GM23248 (cell line): ENCODE measurements around the gene RPAP2. TPM values are rescaled to one million over a fixed set of nuclear protein-coding genes. Genes with fewer than 3 reads are reported as not detected.
A peak's percentile ranks its signal among the peaks of the same experiment; 100 is the strongest.

Experiments used
- DNase-seq: peaks from one replicate; pipeline ENCODE4 v3.0.0-alpha.2; 2015
- H2AFZ ChIP-seq: fragments of 200-600 bp; sonication (generic); 2 replicates; pipeline ENCODE4 v1.6.1; 2016; ENCODE audit warnings: antibody characterized with exemption
- H3F3A ChIP-seq: fragments of 200-600 bp; sonication (generic); 2 replicates; pipeline ENCODE4 v1.6.1; 2016; ENCODE audit warnings: mild to moderate bottlenecking, antibody characterized with exemption, mixed run types; ENCODE audit not compliant: insufficient read depth
- H3K27ac ChIP-seq: fragments of 200-600 bp; sonication (generic); 2 replicates; pipeline ENCODE4 v1.5.1; 2016; ENCODE audit warnings: mild to moderate bottlenecking
- H3K27me3 ChIP-seq: fragments of 200-600 bp; sonication (generic); replicated peaks from 2 replicates; pipeline ENCODE4 v1.6.1; 2016; ENCODE audit warnings: mild to moderate bottlenecking; ENCODE audit not compliant: insufficient read depth
- H3K36me3 ChIP-seq: fragments of 200-600 bp; sonication (generic); 2 replicates; pipeline ENCODE4 v1.6.1; 2016; ENCODE audit warnings: low read depth, mild to moderate bottlenecking
- H3K4me1 ChIP-seq: fragments of 200-600 bp; sonication (generic); 2 replicates; pipeline ENCODE4 v1.6.1; 2016; ENCODE audit warnings: mild to moderate bottlenecking; ENCODE audit not compliant: insufficient read depth
- H3K4me2 ChIP-seq: fragments of 200-600 bp; sonication (generic); one replicate; pipeline ENCODE4 v1.6.1; 2016; ENCODE audit warnings: mild to moderate bottlenecking; ENCODE audit not compliant: unreplicated experiment
- H3K4me3 ChIP-seq: fragments of 200-600 bp; sonication (generic); 2 replicates; pipeline ENCODE4 v1.5.1; 2016; ENCODE audit warnings: mild to moderate bottlenecking
- H3K79me2 ChIP-seq: fragments of 200-600 bp; sonication (generic); 2 replicates; pipeline ENCODE4 v1.6.1; 2016; ENCODE audit warnings: mild to moderate bottlenecking; ENCODE audit not compliant: insufficient read depth
- H3K9ac ChIP-seq: fragments of 200-600 bp; sonication (generic); 2 replicates; pipeline ENCODE4 v1.6.1; 2016; ENCODE audit warnings: mild to moderate bottlenecking
- H3K9me2 ChIP-seq: fragments of 200-600 bp; sonication (generic); 2 replicates; pipeline ENCODE4 v1.6.1; 2016; ENCODE audit warnings: mixed run types, mild to moderate bottlenecking, moderate library complexity; ENCODE audit not compliant: insufficient read depth
- H3K9me3 ChIP-seq: fragments of 200-600 bp; sonication (generic); one replicate; pipeline ENCODE4 v1.6.1; 2017; ENCODE audit warnings: low read depth
- H4K20me1 ChIP-seq: fragments of 200-600 bp; sonication (generic); 2 replicates; pipeline ENCODE4 v1.6.0; 2016; ENCODE audit not compliant: insufficient read depth
- EZH2 ChIP-seq: fragments of 200-600 bp; sonication (generic); IDR thresholded peaks from 2 replicates; pipeline ENCODE4 v1.6.1; 2018; ENCODE audit warnings: antibody characterized with exemption, mild to moderate bottlenecking; ENCODE audit not compliant: insufficient read depth, poor library complexity, severe bottlenecking
- EZH2phosphoT487 ChIP-seq: fragments of 200-600 bp; sonication (generic); IDR thresholded peaks from 2 replicates; pipeline ENCODE4 v1.6.1; 2018; ENCODE audit warnings: antibody characterized with exemption, moderate library complexity, mild to moderate bottlenecking, low read depth; ENCODE audit not compliant: insufficient read depth
- WGBS, 2 experiments: methylation state at CpG; one replicate each; pipeline ENCODE4 v1.1.6; 2015 to 2017; ENCODE audit warnings: low lambda C conversion rate in 2 of 2, low coverage in 1 of 2; ENCODE audit errors: missing lambda C conversion rate in 2 of 2; 5-methylcytosine and 5-hydroxymethylcytosine counted together
- in situ Hi-C: fragments of 300-500 bp; cut with MboI; formaldehyde crosslinking; loops from 2 replicates; pipeline ENCODE4 v1.15.0; 2020
- polyA plus RNA-seq: library from polyadenylated mRNA; unstranded; fragments of >200 nt; fragmentation: Nextera tagmentation; extraction: Ambion mirVana; gene quantifications from 2 replicates; pipeline ENCODE4 v1.2.1, GENCODE V29; 2016
- total RNA-seq: library from RNA; depleted of rRNA; stranded (reverse); fragments of >200 nt; shearing (Covaris generic); gene quantifications from 2 replicates; pipeline ENCODE4 v1.2.3, GENCODE V29; 2014

RPAP2 gene
- total and polyA plus RNA-seq, 2 experiments from 2014 or later, result 17.4 to 25.8 TPM

GRCh38 chr1:92326681-92327080 is 27.8 kb downstream of the RPAP2 start:
- H3K4me3 ChIP-seq, result no peak overlapping the region

GRCh38 chr1:92327794-92328193 is 28.9 kb downstream of the RPAP2 start:
- Histone ChIP-seq H3K9me2 (no peaks in the 10 kb centered on the region), H3K9ac (no peak overlapping the region), H3K27ac (no peak overlapping the region), H4K20me1 (no peaks in the 10 kb centered on the region), H3K79me2 (no peaks in the 10 kb centered on the region), H3K27me3 (no peaks in the 10 kb centered on the region), H3K4me3 (no peak overlapping the region), H3K36me3 (peaks cover 37% of the 10 kb centered on the region), H3K9me3 (no peaks in the 10 kb centered on the region), H3F3A (no peaks in the 10 kb centered on the region), H2AFZ (no peak overlapping the region), H3K4me2 (no peak overlapping the region), H3K4me1 (no peaks in the 10 kb centered on the region)
- DNase-seq, result no peak
- in situ Hi-C loops, result no loop called here
- no peak for TF ChIP-seq EZH2phosphoT487
- TF ChIP-seq EZH2, result no peak
- 98% methylated on average over 4 of the region's 4 CpGs for WGBS, 2 experiments

More at GRCh38 chr1:92326681-92327080, 27.8 kb downstream of the RPAP2 start:
- H3K4me1 ChIP-seq, result no peaks in the 10 kb centered on the region
- WGBS, 2 experiments, result 95 to 96% methylated on average over 1 of the region's 1 CpG
- H3K9ac ChIP-seq, result no peak overlapping the region
- H2AFZ ChIP-seq, result no peak overlapping the region
- H4K20me1 ChIP-seq, result no peaks in the 10 kb centered on the region
- H3K9me2 ChIP-seq, result no peaks in the 10 kb centered on the region
- no peaks in the 10 kb centered on the region for H3K27me3 ChIP-seq
- TF ChIP-seq EZH2 (no peak), EZH2phosphoT487 (no peak)
- DNase-seq, result no peak
- H3K36me3 ChIP-seq, result peaks cover 40% of the 10 kb centered on the region
- H3K79me2 ChIP-seq, result no peaks in the 10 kb centered on the region
- H3F3A ChIP-seq, result no peaks in the 10 kb centered on the region
- in situ Hi-C loops, result no loop called here
- H3K27ac ChIP-seq, result no peak overlapping the region
- H3K9me3 ChIP-seq, result no peaks in the 10 kb centered on the region
- no peak overlapping the region for H3K4me2 ChIP-seq

DNA sequence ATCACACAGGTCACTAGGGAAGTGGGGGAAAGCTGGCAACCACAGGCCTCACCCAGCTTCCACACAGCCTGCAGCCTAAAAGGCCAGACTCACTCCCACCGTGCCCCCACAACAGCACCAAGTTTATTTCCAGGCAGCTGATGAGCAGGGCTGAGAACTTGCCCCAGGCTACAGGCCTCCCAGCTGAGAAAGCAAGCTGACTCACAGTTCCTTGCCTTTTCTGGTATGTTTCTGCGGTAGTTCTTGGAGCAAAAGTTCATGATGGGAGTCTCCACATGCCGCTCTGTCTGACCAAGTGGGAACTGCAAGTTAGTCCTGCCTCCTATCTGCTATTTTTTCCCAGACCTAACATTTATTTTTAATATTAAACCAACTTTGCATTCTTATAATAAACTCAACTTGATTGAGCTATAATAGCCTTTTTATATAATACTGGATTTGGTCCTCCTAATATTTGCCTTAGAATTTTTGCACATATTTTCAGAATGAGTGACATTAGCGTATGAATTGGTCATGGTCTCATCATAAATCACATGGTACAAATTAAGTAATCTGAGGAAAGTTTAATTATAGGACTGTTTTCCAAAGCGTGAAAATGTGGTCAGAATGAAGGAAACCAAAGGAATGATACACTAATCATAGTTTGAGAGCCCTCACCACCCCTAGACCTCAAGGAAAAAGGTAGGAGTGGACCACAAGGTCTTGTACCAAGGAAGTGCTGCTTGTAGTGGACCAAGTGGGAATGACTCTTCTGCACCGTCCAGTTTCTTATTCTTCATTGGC is 30.7 kb downstream of the RPAP2 start:
- H3K9me3 ChIP-seq, result no peaks in the 10 kb centered on the region
- 0 out of 2 replicates have a peak overlapping the region, but pooled peaks have one; percentile 4 for H3K27ac ChIP-seq
- TF ChIP-seq EZH2phosphoT487 (no peak), EZH2 (no peak)
- H4K20me1 ChIP-seq, result no peaks in the 10 kb centered on the region
- no peaks in the 10 kb centered on the region for H3K27me3 ChIP-seq
- no peak overlapping the region for H3K4me2 ChIP-seq
- no peak overlapping the region for H3K9ac ChIP-seq
- no peaks in the 10 kb centered on the region for H3K9me2 ChIP-seq
- no peak overlapping the region for H3K4me3 ChIP-seq
- in situ Hi-C loops, result no loop called here
- H3K4me1 ChIP-seq, result no peaks in the 10 kb centered on the region
- whole genome bisulfite sequencing, 2 experiments, result 86 to 91% methylated on average over 6 of the region's 6 CpGs
- peak; percentile 39 for DNase-seq
- no peak overlapping the region for H2AFZ ChIP-seq
- no peaks in the 10 kb centered on the region for H3K79me2 ChIP-seq
- H3F3A ChIP-seq, result no peaks in the 10 kb centered on the region
- peaks cover 33% of the 10 kb centered on the region for H3K36me3 ChIP-seq

- TF ChIP-seq EZH2phosphoT487, result no peak
- TF ChIP-seq EZH2, result no peak
- 68 to 72% methylated on average over 3 of the region's 3 CpGs for WGBS, 2 experiments
- H2AFZ ChIP-seq, result no peak overlapping the region
- H3K27ac ChIP-seq, result no peak overlapping the region
- no peaks in the 10 kb centered on the region for H4K20me1 ChIP-seq
- no peak overlapping the region for H3K4me2 ChIP-seq
- no peak overlapping the region for H3K9ac ChIP-seq
- H3K4me3 ChIP-seq, result no peak overlapping the region
- H3K9me3 ChIP-seq, result no peaks in the 10 kb centered on the region
- H3F3A ChIP-seq, result no peaks in the 10 kb centered on the region
- H3K9me2 ChIP-seq, result no peaks in the 10 kb centered on the region
- in situ Hi-C loops, result no loop called here
- H3K36me3 ChIP-seq, result peaks cover 27% of the 10 kb centered on the region
- no peaks in the 10 kb centered on the region for H3K79me2 ChIP-seq
- no peak for DNase-seq
- H3K27me3 ChIP-seq, result no peaks in the 10 kb centered on the region
- H3K4me1 ChIP-seq, result no peaks in the 10 kb centered on the region
Observed at GRCh38 chr1:92333668-92334067, 34.8 kb downstream of the RPAP2 start.
